ENCODE results near the gene OOSP3. TPM values are rescaled to one million over a fixed set of nuclear protein-coding genes. Genes with fewer than 3 reads are reported as not detected.

The OOSP3 gene
- total RNA-seq = not detected
- polyA plus RNA-seq (2013, experiment 1 of 2) = not detected
- polyA plus RNA-seq (2013, experiment 2 of 2) = not detected
- total RNA-seq = 0 to 0.21 (median 0) reads per million in 172 experiments

- H3K27ac Mint-ChIP-seq = no peak within 1 kb of the TSS
- Histone ChIP-seq H3K9me3 (ENCODE audit: control insufficient read depth in 1 of 2, insufficient read depth in 1 of 2, low read length in 2 of 2) (no peaks in the 10 kb centered on the region), H3K36me3 (ENCODE audit: insufficient read depth, low read length) (no peaks in the 10 kb centered on the region), H3K4me1 (ENCODE audit: insufficient read depth, low read length) (no peaks in the 10 kb centered on the region), H3K27me3 (ENCODE audit: control insufficient read depth in 1 of 2, insufficient read depth in 2 of 2, low read length in 2 of 2) (no peaks in the 10 kb centered on the region), H3K27ac (ENCODE audit: low read depth in 1 of 2, low read length in 2 of 2) (no peak within 1 kb of the TSS), H3K4me3 (ENCODE audit: low read length) (no peak within 1 kb of the TSS)
- CTCF ChIA-PET = no interaction called here
- POLR2A ChIA-PET = no interaction called here
- H3K9me3 Mint-ChIP-seq = no peaks in the 10 kb centered on the region
- no peaks in the 10 kb centered on the region for H3K36me3 Mint-ChIP-seq (ENCODE audit: low read depth)
- intact Hi-C loops (cut with DNase I, micrococcal nuclease) = no loop called here
- no peak within 1 kb of the TSS for H3K4me3 Mint-ChIP-seq
- ATAC-seq (ENCODE audit: poor library complexity) (no peak), DNase-seq (no peak)
- no peaks in the 10 kb centered on the region for H3K4me1 Mint-ChIP-seq (ENCODE audit: low read depth)
- peaks cover 18% of the 10 kb centered on the region for H3K27me3 Mint-ChIP-seq
- no peak for TF ChIP-seq CTCF (IDR thresholded peaks at IDR 0.05)
Observed at GRCh38 chr11:59878575-59878974, at the start of gene OOSP3. Gene OOSP3, plus strand, starts transcription at chr11:59878782. Its CDS starts 27 bp downstream, at chr11:59878809.

- Histone ChIP-seq H3K27ac (ENCODE audit: low read depth in 1 of 2, low read length in 2 of 2) (no peak overlapping the region), H3K4me3 (ENCODE audit: low read length) (no peak overlapping the region)
- POLR2A ChIA-PET = no interaction called here
Observed at GRCh38 chr11:59829358-59829757, 49.2 kb upstream of the OOSP3 start.

GRCh38 chr11:59833602-59834001 lies 45.0 kb upstream of the OOSP3 start:
- Mint-ChIP-seq H3K36me3 (ENCODE audit: low read depth) (no peaks in the 10 kb centered on the region), H3K4me1 (ENCODE audit: low read depth) (no peaks in the 10 kb centered on the region)
- no peaks in the 10 kb centered on the region for H3K36me3 ChIP-seq (ENCODE audit: insufficient read depth, low read length)

More at GRCh38 chr11:59829358-59829757, 49.2 kb upstream of the OOSP3 start:
- H3K27me3 Mint-ChIP-seq = peaks cover 4% of the 10 kb centered on the region
- H3K9me3 Mint-ChIP-seq = no peaks in the 10 kb centered on the region
- no peak for TF ChIP-seq CTCF (IDR thresholded peaks at IDR 0.05)
- H3K36me3 Mint-ChIP-seq (ENCODE audit: low read depth) = no peaks in the 10 kb centered on the region
- DNase-seq (no peak), ATAC-seq (ENCODE audit: poor library complexity) (no peak)
- no peaks in the 10 kb centered on the region for H3K27me3 ChIP-seq (ENCODE audit: control insufficient read depth in 1 of 2, insufficient read depth in 2 of 2, low read length in 2 of 2)
- no peaks in the 10 kb centered on the region for H3K9me3 ChIP-seq (ENCODE audit: control insufficient read depth in 1 of 2, insufficient read depth in 1 of 2, low read length in 2 of 2)
- H3K36me3 ChIP-seq (ENCODE audit: insufficient read depth, low read length) = no peaks in the 10 kb centered on the region
- intact Hi-C loops (cut with DNase I, micrococcal nuclease) = no loop called here
- no peak overlapping the region for H3K4me3 Mint-ChIP-seq
- H3K4me1 ChIP-seq (ENCODE audit: insufficient read depth, low read length) = no peaks in the 10 kb centered on the region
- H3K4me1 Mint-ChIP-seq (ENCODE audit: low read depth) = no peaks in the 10 kb centered on the region
- no peak overlapping the region for H3K27ac Mint-ChIP-seq
- CTCF ChIA-PET = no interaction called here

More at GRCh38 chr11:59833602-59834001, 45.0 kb upstream of the OOSP3 start:
- Histone ChIP-seq H3K27me3 (ENCODE audit: control insufficient read depth in 1 of 2, insufficient read depth in 2 of 2, low read length in 2 of 2) (no peaks in the 10 kb centered on the region), H3K4me3 (ENCODE audit: low read length) (no peak overlapping the region), H3K9me3 (ENCODE audit: control insufficient read depth in 1 of 2, insufficient read depth in 1 of 2, low read length in 2 of 2) (no peaks in the 10 kb centered on the region), H3K27ac (ENCODE audit: low read depth in 1 of 2, low read length in 2 of 2) (no peak overlapping the region), H3K4me1 (ENCODE audit: insufficient read depth, low read length) (no peaks in the 10 kb centered on the region)
- ChIA-PET CTCF (interaction anchor here (1.3 kb wide), 1 partner anchor 8 kb away, joined by 3 read pairs; no protein-coding TSS in a partner anchor), POLR2A (no interaction called here)
- Mint-ChIP-seq H3K27ac (no peak overlapping the region), H3K9me3 (no peaks in the 10 kb centered on the region), H3K27me3 (peaks cover 22% of the 10 kb centered on the region), H3K4me3 (no peak overlapping the region)
- DNase-seq (no peak), ATAC-seq (ENCODE audit: poor library complexity) (no peak)
- intact Hi-C loops (cut with DNase I, micrococcal nuclease) = no loop called here
- TF ChIP-seq CTCF (IDR thresholded peaks at IDR 0.05) = no peak
